ENCODE measurements around the gene SETD2.

GRCh38 chr3:47194994-47195393, 31.1 kb upstream of the SETD2 start:
- TF ChIP-seq POLR2A (IDR thresholded peaks at IDR 0.05): no peak
- TF ChIP-seq CTCF (IDR thresholded peaks at IDR 0.05): no peak

Measured in stomach (tissue), 4 donors.